Dermis microvascular lymphatic vessel endothelial cell (primary cell): Measurements from ENCODE around the gene GGTLC1. TPM values are rescaled to one million over a fixed set of nuclear protein-coding genes. Genes with fewer than 3 reads are reported as not detected.

ENCODE experiments used
- DNase-seq, 2 donors: peaks; one replicate each; pipeline versions ENCODE4 v3.0.0 to v3.0.0-alpha.2; 2010; ENCODE audit warnings: low read depth in 2 of 2
- total RNA-seq: library from RNA; depleted of rRNA; stranded (reverse); fragments of >200 nt; gene quantifications from 2 replicates; pipeline ENCODE4 v1.2.1, GENCODE V29; 2014

The GGTLC1 gene
- not detected in 2 replicates for total RNA-seq

GRCh38 chr20:23988561-23988960 is at the start of gene GGTLC1:
Gene GGTLC1 (minus strand): TSS chr20:23988779. CDS start chr20:23986611, 2,168 bp downstream.
- DNase-seq = no peak

GRCh38 chr20:24034820-24035219 is 46.2 kb upstream of the GGTLC1 start:
- peak; percentile 4 to 5 for DNase-seq

- DNase-seq = no peak
These were observed 45.0 kb upstream of the GGTLC1 start for GRCh38 chr20:24033565-24033964.

- no peak for DNase-seq
These were observed 44.6 kb upstream of the GGTLC1 start for GRCh38 chr20:24033151-24033550.

- no peak for DNase-seq
These were observed 43.9 kb upstream of the GGTLC1 start for GRCh38 chr20:24032400-24032898.

- DNase-seq = peak; percentile 94
These were observed 38.6 kb upstream of the GGTLC1 start for GRCh38 chr20:24027229-24027628.

GRCh38 chr20:24022621-24023180 is 34.1 kb upstream of the GGTLC1 start:
- DNase-seq = no peak

- DNase-seq = no peak
These were observed 30.2 kb upstream of the GGTLC1 start for GRCh38 chr20:24018796-24019195.

GRCh38 chr20:24017458-24017755 is 28.8 kb upstream of the GGTLC1 start:
- DNase-seq = peak; percentile 62 to 79

- DNase-seq = no peak
These were observed 28.3 kb upstream of the GGTLC1 start for GRCh38 chr20:24016607-24017457.

GRCh38 chr20:24013953-24014352 is 25.4 kb upstream of the GGTLC1 start:
- DNase-seq = no peak

GRCh38 chr20:24011282-24011681 is 22.7 kb upstream of the GGTLC1 start:
- DNase-seq = no peak

GRCh38 chr20:24007758-24008157 is 19.2 kb upstream of the GGTLC1 start:
- DNase-seq = no peak

GRCh38 chr20:24007073-24007595 is 18.6 kb upstream of the GGTLC1 start:
- DNase-seq = no peak

- DNase-seq = no peak
These were observed 18.0 kb upstream of the GGTLC1 start for GRCh38 chr20:24006626-24007025.

- DNase-seq = no peak
These were observed 15.9 kb upstream of the GGTLC1 start for GRCh38 chr20:24004471-24004870.

- DNase-seq = no peak
These were observed 14.3 kb upstream of the GGTLC1 start for GRCh38 chr20:24002896-24003295.

- DNase-seq = no peak
These were observed 13.3 kb upstream of the GGTLC1 start for GRCh38 chr20:24001712-24002405.

GRCh38 chr20:23998844-23999243 is 10.3 kb upstream of the GGTLC1 start:
- no peak for DNase-seq

GRCh38 chr20:23998392-23998791 is 9.8 kb upstream of the GGTLC1 start:
- no peak for DNase-seq

GRCh38 chr20:23995905-23996666 is 7.5 kb upstream of the GGTLC1 start:
- peak; percentile 16 to 49 for DNase-seq
